LNCaP clone FGC (cell line): ENCODE data around the gene CRABP1.
A peak's percentile ranks its signal among the peaks of the same experiment; 100 is the strongest.

Experiments used
- DNase-seq: peaks from one replicate; pipeline ENCODE4 v3.0.0-alpha.2; 2011; ENCODE audit warnings: low read depth
- H3K4me3 ChIP-seq: 2 replicates; pipeline ENCODE4 v1.5.1; 2011; ENCODE audit warnings: mild to moderate bottlenecking, low read depth, low read length, control low read depth
- TF ChIP-seq, protein P1 (sequence below): IDR thresholded peaks from 2 replicates; pipeline ENCODE4 v1.5.1; 2012; ENCODE audit warnings: mild to moderate bottlenecking; ENCODE audit not compliant: control insufficient read depth, insufficient read depth; ENCODE audit errors: extremely low read depth

CRABP1 gene

DNA sequence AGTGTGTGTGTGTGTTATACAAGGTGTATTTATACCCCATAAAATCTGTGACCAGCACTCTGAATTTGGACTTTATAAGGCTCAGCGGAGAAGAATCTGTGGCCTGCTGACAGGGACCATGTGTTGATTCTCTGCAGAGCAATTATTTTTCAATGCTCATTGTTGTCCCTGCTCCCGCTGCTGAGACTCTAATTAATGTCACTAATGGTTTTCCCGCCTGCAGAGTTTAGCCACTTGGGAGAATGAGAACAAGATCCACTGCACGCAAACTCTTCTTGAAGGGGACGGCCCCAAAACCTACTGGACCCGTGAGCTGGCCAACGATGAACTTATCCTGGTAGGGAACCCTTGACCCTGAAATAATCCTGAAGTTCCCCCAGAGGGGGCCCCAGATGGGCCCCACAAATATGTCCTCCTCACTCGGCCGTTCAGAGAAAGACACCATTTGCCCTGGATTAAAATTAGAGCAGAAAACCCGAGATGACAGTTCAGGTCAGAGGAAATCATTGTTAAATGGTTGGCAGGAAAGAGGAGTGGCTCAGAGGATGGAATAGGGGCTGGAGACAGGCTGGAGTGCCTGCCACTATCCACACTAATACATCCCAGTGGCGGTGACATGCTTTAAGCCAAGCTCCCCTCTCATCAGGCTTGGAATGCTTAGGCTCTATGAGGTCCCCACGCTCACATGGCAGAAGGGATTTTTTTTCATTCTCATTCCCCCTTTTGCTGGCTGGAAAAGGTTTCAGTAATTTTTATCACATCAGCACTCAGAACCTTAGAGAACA, 3.3 kb downstream of the CRABP1 start:
- no peak overlapping the region for H3K4me3 ChIP-seq
- TF ChIP-seq, protein P1, sequence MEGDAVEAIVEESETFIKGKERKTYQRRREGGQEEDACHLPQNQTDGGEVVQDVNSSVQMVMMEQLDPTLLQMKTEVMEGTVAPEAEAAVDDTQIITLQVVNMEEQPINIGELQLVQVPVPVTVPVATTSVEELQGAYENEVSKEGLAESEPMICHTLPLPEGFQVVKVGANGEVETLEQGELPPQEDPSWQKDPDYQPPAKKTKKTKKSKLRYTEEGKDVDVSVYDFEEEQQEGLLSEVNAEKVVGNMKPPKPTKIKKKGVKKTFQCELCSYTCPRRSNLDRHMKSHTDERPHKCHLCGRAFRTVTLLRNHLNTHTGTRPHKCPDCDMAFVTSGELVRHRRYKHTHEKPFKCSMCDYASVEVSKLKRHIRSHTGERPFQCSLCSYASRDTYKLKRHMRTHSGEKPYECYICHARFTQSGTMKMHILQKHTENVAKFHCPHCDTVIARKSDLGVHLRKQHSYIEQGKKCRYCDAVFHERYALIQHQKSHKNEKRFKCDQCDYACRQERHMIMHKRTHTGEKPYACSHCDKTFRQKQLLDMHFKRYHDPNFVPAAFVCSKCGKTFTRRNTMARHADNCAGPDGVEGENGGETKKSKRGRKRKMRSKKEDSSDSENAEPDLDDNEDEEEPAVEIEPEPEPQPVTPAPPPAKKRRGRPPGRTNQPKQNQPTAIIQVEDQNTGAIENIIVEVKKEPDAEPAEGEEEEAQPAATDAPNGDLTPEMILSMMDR, result no peak
- no peak for DNase-seq

DNA sequence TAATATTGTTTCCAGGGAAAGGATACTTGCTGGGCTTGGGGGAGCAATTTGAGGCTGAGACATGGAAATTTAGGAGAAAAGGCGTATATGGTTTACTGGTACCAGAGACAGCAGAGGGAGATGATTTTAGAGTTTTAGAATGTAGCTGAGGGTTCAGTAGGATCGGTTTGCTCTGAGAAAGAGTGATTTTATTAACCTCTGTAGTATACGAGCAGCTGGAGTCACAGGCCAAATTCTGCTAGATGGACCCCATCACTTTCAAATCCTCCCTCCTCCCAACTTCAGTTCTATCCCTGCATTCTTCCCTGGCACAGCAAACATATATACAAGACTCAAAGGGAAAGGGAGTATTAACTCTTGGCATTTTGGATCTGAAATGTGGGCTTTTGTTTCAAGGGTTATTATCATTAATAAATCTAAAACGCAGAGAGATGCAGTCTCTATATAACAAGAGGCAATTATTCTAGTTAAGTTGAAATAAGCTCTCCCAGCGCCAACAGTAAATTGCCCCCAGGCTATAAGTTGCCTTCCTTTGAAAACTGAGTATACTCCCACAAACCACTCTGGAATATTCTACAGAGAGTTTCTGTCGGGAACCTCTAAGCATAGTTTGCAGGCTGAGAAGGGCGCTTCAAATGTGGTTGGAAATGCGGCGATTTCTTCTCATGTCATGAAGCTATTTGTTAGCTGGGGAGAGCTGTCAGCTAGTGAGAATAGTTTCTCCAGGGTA, 5.4 kb downstream of the CRABP1 start:
- TF ChIP-seq, protein P1, result no peak
- H3K4me3 ChIP-seq, result no peak overlapping the region
- DNase-seq, result no peak

DNA sequence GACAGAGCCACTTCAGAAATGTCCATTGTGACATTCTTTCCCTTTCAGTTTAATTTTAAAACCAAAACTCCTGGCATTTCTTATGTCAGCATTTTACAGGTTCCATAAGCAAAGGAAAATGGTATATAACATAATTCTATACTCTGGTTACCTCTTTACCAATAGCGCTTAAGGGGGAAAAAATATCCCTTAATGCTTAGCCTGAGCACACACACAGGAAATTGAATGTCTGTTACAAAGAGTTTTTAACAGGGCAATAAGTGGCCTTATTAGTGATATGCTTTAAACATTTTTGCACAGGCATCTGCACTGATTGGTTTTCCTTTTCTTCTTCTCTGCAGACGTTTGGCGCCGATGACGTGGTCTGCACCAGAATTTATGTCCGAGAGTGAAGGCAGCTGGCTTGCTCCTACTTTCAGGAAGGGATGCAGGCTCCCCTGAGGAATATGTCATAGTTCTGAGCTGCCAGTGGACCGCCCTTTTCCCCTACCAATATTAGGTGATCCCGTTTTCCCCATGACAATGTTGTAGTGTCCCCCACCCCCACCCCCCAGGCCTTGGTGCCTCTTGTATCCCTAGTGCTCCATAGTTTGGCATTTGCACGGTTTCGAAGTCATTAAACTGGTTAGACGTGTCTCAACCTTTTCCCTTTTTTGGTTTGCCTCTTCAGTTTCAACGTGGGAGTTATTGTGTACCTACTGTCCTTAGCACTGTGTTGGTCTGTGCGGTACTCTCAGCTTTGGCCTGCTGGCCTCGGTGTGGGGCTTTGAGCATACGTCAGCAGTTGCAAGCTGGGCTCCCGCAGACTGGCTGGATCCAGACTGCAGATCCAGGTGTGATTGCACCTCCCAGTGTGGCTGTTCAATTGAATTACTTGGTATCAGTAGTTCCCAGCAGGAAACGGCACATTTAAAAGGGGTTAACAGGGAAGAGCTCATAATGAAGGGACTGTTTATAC, 7.7 kb downstream of the CRABP1 start:
- TF ChIP-seq, protein P1, result no peak
- peak; percentile 77 for DNase-seq
- no peak overlapping the region for H3K4me3 ChIP-seq

DNA sequence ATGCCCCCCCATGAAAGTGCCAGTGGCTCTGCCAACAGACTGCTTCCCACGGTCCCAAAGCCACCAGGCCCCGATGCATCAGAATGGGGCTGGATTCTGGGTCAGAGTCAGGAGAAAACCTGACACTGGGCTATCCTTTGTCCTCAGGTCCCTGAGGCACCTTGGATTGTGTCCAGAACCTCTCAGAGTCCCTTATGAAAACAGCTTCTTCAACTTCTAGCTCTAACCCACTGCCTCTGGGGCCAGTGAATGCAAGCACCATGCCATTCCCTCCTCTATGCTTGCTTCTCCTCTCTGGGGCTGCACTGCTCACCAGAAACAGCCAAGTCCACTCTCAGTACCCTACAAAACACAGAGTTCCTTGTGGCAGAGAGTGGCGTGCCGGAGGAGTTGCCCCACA, 9.9 kb downstream of the CRABP1 start:
- no peak overlapping the region for H3K4me3 ChIP-seq
- DNase-seq, result no peak
- TF ChIP-seq, protein P1, result no peak

DNA sequence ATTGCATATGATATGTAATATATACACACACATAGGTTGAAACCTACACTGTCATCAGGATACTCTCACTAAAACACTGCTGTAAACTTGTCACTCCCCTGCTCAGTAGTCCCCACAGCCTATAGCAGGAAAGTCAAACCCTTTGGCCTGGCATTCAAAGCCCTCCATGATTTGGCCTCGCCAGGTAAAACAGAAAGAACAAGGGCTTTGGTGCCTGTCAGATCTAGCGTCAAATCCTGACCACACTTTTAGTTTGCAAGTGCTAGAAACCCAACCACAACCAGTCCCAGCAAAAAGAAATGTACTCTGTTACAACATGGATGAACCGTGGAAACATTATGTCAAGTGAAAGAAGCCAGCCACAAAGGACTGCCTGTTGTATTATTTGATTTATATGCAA, 11.4 kb downstream of the CRABP1 start:
- TF ChIP-seq, protein P1, result no peak

DNA sequence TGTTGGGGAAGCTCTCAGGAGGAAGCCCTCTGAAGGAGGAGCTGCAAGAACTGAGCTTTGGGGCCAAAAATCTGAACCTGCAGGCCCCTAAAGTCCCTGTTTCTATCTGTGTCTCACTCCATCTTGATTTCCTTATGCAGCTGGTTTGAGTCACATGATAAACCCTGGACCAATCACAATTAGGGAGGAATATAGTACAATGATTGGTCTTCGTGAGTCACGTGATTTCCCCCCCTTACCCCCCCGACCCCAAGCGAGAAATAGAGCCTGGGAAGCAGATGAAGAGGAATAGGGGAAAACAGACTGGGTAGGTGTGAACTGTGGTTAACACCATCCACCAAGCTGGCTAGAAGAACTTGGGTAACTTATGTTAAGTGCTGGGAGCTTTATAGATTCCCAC, 12.9 kb downstream of the CRABP1 start:
- TF ChIP-seq, protein P1, result no peak
- no peak for DNase-seq
- no peak overlapping the region for H3K4me3 ChIP-seq

More for the DNA sequence above, 11.4 kb downstream of the CRABP1 start:
- H3K4me3 ChIP-seq, result no peak overlapping the region
- no peak for DNase-seq
